Measurements from ENCODE around the gene SP4. TPM values are rescaled to one million over a fixed set of nuclear protein-coding genes. Genes with fewer than 3 reads are reported as not detected.

The SP4 gene
- polyA plus RNA-seq, 1 donor from 2014 or later, result 12.6 TPM

- peak overlapping the region in 1 of 3 donors; percentile 85 for H3K27ac Mint-ChIP-seq
- H3K36me3 Mint-ChIP-seq, result peaks cover 12% of the 10 kb centered on the region
- H3K4me1 Mint-ChIP-seq, result peaks cover 9 to 36% (median 32%) of the 10 kb centered on the region in 3 donors
- H3K9me3 Mint-ChIP-seq, result peaks cover 0 to 6% (median 3%) of the 10 kb centered on the region in 3 donors
- H3K27me3 Mint-ChIP-seq, result no peaks in the 10 kb centered on the region
- H3K4me3 Mint-ChIP-seq, result no peak overlapping the region
Observed at GRCh38 chr7:21463524-21463923, 35.6 kb downstream of the SP4 start.

GRCh38 chr7:21468969-21469368 lies 41.1 kb downstream of the SP4 start:
- Mint-ChIP-seq H3K4me1 (peaks cover 17 to 33% (median 27%) of the 10 kb centered on the region in 3 donors), H3K27me3 (no peaks in the 10 kb centered on the region), H3K9me3 (no peaks in the 10 kb centered on the region), H3K27ac (no peak overlapping the region), H3K36me3 (peaks cover 4% of the 10 kb centered on the region), H3K4me3 (no peak overlapping the region)

- Mint-ChIP-seq H3K27ac (no peak overlapping the region), H3K4me3 (no peak overlapping the region), H3K9me3 (no peaks in the 10 kb centered on the region), H3K27me3 (no peaks in the 10 kb centered on the region), H3K36me3 (peaks cover 4% of the 10 kb centered on the region), H3K4me1 (peaks cover 17 to 34% (median 27%) of the 10 kb centered on the region in 3 donors)
Observed at GRCh38 chr7:21469894-21470293, 42.0 kb downstream of the SP4 start.

- Mint-ChIP-seq H3K27me3 (no peaks in the 10 kb centered on the region), H3K36me3 (peaks cover 8% of the 10 kb centered on the region), H3K9me3 (no peaks in the 10 kb centered on the region), H3K4me3 (peak overlapping the region in 1 of 4 donors; percentile 13), H3K27ac (peak overlapping the region in 1 of 3 donors; percentile 60), H3K4me1 (peaks cover 16 to 20% (median 17%) of the 10 kb centered on the region in 3 donors)
Observed at GRCh38 chr7:21472029-21472428, 44.1 kb downstream of the SP4 start.

GRCh38 chr7:21476429-21476828 lies 48.5 kb downstream of the SP4 start:
- Mint-ChIP-seq H3K4me1 (peaks cover 16 to 31% (median 29%) of the 10 kb centered on the region in 3 donors), H3K4me3 (no peak overlapping the region), H3K9me3 (no peaks in the 10 kb centered on the region), H3K36me3 (peaks cover 12% of the 10 kb centered on the region), H3K27me3 (no peaks in the 10 kb centered on the region), H3K27ac (no peak overlapping the region)

GRCh38 chr7:21480693-21481403 lies 53.0 kb downstream of the SP4 start:
- Mint-ChIP-seq H3K4me1 (peaks cover 12 to 19% (median 14%) of the 10 kb centered on the region in 3 donors), H3K4me3 (no peak overlapping the region), H3K9me3 (no peaks in the 10 kb centered on the region), H3K36me3 (peaks cover 8% of the 10 kb centered on the region), H3K27me3 (no peaks in the 10 kb centered on the region), H3K27ac (no peak overlapping the region)

- Mint-ChIP-seq H3K27me3 (no peaks in the 10 kb centered on the region), H3K27ac (no peak overlapping the region), H3K9me3 (peaks cover 0 to 4% (median 0%) of the 10 kb centered on the region in 3 donors), H3K4me1 (peaks cover 10 to 12% (median 10%) of the 10 kb centered on the region in 3 donors), H3K36me3 (peaks cover 18% of the 10 kb centered on the region), H3K4me3 (no peak overlapping the region)
Observed at GRCh38 chr7:21486511-21486910, 58.6 kb downstream of the SP4 start.

- H3K9me3 Mint-ChIP-seq, result peaks cover under 1 to 14% (median 11%) of the 10 kb centered on the region in 3 donors
- no peak overlapping the region for H3K4me3 Mint-ChIP-seq
- H3K4me1 Mint-ChIP-seq, result no peaks in the 10 kb centered on the region
- H3K27me3 Mint-ChIP-seq, result no peaks in the 10 kb centered on the region
- no peak overlapping the region for H3K27ac Mint-ChIP-seq
- peaks cover 21% of the 10 kb centered on the region for H3K36me3 Mint-ChIP-seq
Observed at GRCh38 chr7:21495731-21496130, 67.8 kb downstream of the SP4 start.

- Mint-ChIP-seq H3K4me1 (no peaks in the 10 kb centered on the region), H3K36me3 (peaks cover 16% of the 10 kb centered on the region)
Observed at GRCh38 chr7:21497072-21497471, 69.2 kb downstream of the SP4 start.

GRCh38 chr7:21500117-21500832 lies 72.4 kb downstream of the SP4 start:
- peaks cover 0 to 8% (median 3%) of the 10 kb centered on the region in 3 donors for H3K9me3 Mint-ChIP-seq
- H3K27ac Mint-ChIP-seq, result no peak overlapping the region
- peaks cover 0 to 7% (median 0%) of the 10 kb centered on the region in 3 donors for H3K4me1 Mint-ChIP-seq
- H3K27me3 Mint-ChIP-seq, result no peaks in the 10 kb centered on the region
- no peak overlapping the region for H3K4me3 Mint-ChIP-seq
- H3K36me3 Mint-ChIP-seq, result peaks cover 14% of the 10 kb centered on the region

More at GRCh38 chr7:21497072-21497471, 69.2 kb downstream of the SP4 start:
- Mint-ChIP-seq H3K27ac (no peak overlapping the region), H3K27me3 (no peaks in the 10 kb centered on the region), H3K9me3 (peaks cover 6 to 14% (median 7%) of the 10 kb centered on the region in 3 donors), H3K4me3 (peak overlapping the region in 1 of 4 donors; percentile 5)

- Mint-ChIP-seq H3K27ac (no peak overlapping the region), H3K27me3 (no peaks in the 10 kb centered on the region), H3K9me3 (peaks cover 0 to 15% (median 2%) of the 10 kb centered on the region in 3 donors), H3K4me1 (peaks cover 3 to 7% (median 5%) of the 10 kb centered on the region in 3 donors), H3K36me3 (peaks cover 26% of the 10 kb centered on the region), H3K4me3 (no peak overlapping the region)
Observed at GRCh38 chr7:21504021-21504420, 76.1 kb downstream of the SP4 start.

- Mint-ChIP-seq H3K36me3 (peaks cover 26% of the 10 kb centered on the region), H3K27ac (no peak overlapping the region), H3K27me3 (no peaks in the 10 kb centered on the region), H3K4me1 (peaks cover 3 to 7% (median 5%) of the 10 kb centered on the region in 3 donors), H3K9me3 (peaks cover 0 to 9% (median 2%) of the 10 kb centered on the region in 3 donors), H3K4me3 (no peak overlapping the region)
Observed at GRCh38 chr7:21507627-21508343, 79.9 kb downstream of the SP4 start.

- no peak overlapping the region for H3K27ac Mint-ChIP-seq
- peaks cover 0 to 8% (median 2%) of the 10 kb centered on the region in 3 donors for H3K9me3 Mint-ChIP-seq
- H3K4me1 Mint-ChIP-seq, result peaks cover 3 to 5% (median 5%) of the 10 kb centered on the region in 3 donors
- H3K27me3 Mint-ChIP-seq, result no peaks in the 10 kb centered on the region
- H3K36me3 Mint-ChIP-seq, result peaks cover 25% of the 10 kb centered on the region
- no peak overlapping the region for H3K4me3 Mint-ChIP-seq
Observed at GRCh38 chr7:21508538-21508937, 80.7 kb downstream of the SP4 start.

GRCh38 chr7:21514062-21514461 lies 86.2 kb downstream of the SP4 start:
- no peak overlapping the region for H3K27ac Mint-ChIP-seq
- no peaks in the 10 kb centered on the region for H3K27me3 Mint-ChIP-seq
- H3K36me3 Mint-ChIP-seq, result peaks cover 11% of the 10 kb centered on the region
- H3K9me3 Mint-ChIP-seq, result no peaks in the 10 kb centered on the region
- peaks cover 0 to 3% (median 0%) of the 10 kb centered on the region in 3 donors for H3K4me1 Mint-ChIP-seq
- no peak overlapping the region for H3K4me3 Mint-ChIP-seq

GRCh38 chr7:21524680-21525079 lies 96.8 kb downstream of the SP4 start:
- no peaks in the 10 kb centered on the region for H3K36me3 Mint-ChIP-seq
- H3K4me1 Mint-ChIP-seq, result no peaks in the 10 kb centered on the region
- H3K9me3 Mint-ChIP-seq, result peaks cover 0 to 6% (median 0%) of the 10 kb centered on the region in 3 donors
- H3K27me3 Mint-ChIP-seq, result no peaks in the 10 kb centered on the region
- no peak overlapping the region for H3K27ac Mint-ChIP-seq
- no peak overlapping the region for H3K4me3 Mint-ChIP-seq

Measured in IgD-negative memory B cell (primary cell).